ENCODE results near the gene AUTS2.

Gene AUTS2

DNA sequence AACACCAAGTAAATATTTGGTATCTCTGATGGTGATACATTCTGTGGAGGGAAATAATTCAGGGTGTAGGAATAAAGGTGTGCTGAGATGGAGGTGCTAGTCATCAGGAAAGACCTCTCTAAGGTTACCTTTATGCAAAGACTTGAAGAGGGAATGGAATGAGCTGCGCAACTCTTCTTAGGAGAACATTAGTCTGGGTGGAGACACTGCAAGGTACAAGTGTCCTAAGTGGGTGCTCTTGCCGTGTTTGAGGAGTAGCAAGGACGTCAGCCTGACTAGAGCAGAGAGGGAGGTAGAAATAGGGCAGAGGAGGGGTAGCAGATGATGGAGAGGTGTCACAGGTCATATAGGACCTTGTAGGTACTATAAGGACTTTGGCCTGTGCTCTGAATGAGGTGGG lies 148.1 kb downstream of the AUTS2 start:
- Histone ChIP-seq H3K4me1 (ENCODE audit: control insufficient read depth, insufficient read depth, low read length) (no peaks in the 10 kb centered on the region), H3K36me3 (ENCODE audit: control insufficient read depth in 2 of 2, insufficient read depth in 2 of 2, low read length in 2 of 2) (no peaks in the 10 kb centered on the region), H3K9me3 (ENCODE audit: control insufficient read depth in 2 of 2, low read length in 2 of 2) (no peaks in the 10 kb centered on the region), H3K9ac (ENCODE audit: low read length in 2 of 2) (no peak overlapping the region), H3K27ac (ENCODE audit: low read length) (no peak overlapping the region), H3K27me3 (ENCODE audit: control insufficient read depth in 1 of 2, insufficient read depth in 2 of 2, low read length in 2 of 2) (no peaks in the 10 kb centered on the region), H3K4me3 (ENCODE audit: low read length in 2 of 2) (no peak overlapping the region)

DNA sequence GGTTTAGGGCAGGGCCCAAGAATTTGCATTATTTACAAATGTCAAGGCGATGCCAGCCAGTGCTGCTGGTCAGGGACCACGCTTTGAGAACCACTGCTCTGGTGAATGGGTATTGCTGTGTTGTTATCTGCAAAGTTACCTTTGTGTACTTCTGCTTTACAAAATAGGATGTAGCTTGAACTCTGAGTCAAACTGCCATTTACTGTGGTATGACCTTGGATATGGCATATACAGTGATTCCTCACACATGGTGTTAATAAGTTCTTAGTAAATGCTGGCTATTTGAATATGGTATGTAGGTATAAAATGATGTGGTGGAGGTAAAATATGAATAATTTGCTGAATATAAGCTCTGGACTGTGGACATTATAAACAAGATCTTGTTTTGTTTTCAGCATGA lies 148.9 kb downstream of the AUTS2 start:
- Histone ChIP-seq H3K36me3 (ENCODE audit: control insufficient read depth in 2 of 2, insufficient read depth in 2 of 2, low read length in 2 of 2) (no peaks in the 10 kb centered on the region), H3K9me3 (ENCODE audit: control insufficient read depth in 2 of 2, low read length in 2 of 2) (no peaks in the 10 kb centered on the region), H3K9ac (ENCODE audit: low read length in 2 of 2) (no peak overlapping the region), H3K4me1 (ENCODE audit: control insufficient read depth, insufficient read depth, low read length) (no peaks in the 10 kb centered on the region), H3K27ac (ENCODE audit: low read length) (no peak overlapping the region), H3K27me3 (ENCODE audit: control insufficient read depth in 1 of 2, insufficient read depth in 2 of 2, low read length in 2 of 2) (no peaks in the 10 kb centered on the region), H3K4me3 (ENCODE audit: low read length in 2 of 2) (no peak overlapping the region)

DNA sequence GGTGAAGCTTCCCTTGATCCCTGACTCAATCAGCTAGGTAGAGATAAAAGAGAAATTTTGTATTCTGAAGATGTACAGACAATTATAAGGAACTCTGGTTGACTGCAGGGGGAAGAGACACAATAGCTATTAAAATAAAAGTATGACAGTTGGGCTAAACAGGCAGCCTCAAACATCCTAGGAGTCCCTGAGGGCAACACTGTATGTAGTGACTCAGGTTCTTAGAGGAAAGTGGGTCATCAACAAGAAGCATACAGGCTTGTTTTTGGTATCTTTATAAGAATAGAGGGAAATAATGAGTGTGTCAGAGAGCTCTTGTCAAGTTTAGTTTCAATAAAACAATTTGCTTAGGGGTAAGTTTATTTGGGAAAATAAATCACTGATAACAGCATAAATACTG lies 150.3 kb downstream of the AUTS2 start:
- Histone ChIP-seq H3K27ac (ENCODE audit: low read length) (no peak overlapping the region), H3K9me3 (ENCODE audit: control insufficient read depth in 2 of 2, low read length in 2 of 2) (no peaks in the 10 kb centered on the region), H3K27me3 (ENCODE audit: control insufficient read depth in 1 of 2, insufficient read depth in 2 of 2, low read length in 2 of 2) (no peaks in the 10 kb centered on the region), H3K4me1 (ENCODE audit: control insufficient read depth, insufficient read depth, low read length) (no peaks in the 10 kb centered on the region), H3K4me3 (ENCODE audit: low read length in 2 of 2) (no peak overlapping the region), H3K36me3 (ENCODE audit: control insufficient read depth in 2 of 2, insufficient read depth in 2 of 2, low read length in 2 of 2) (no peaks in the 10 kb centered on the region), H3K9ac (ENCODE audit: low read length in 2 of 2) (no peak overlapping the region)

DNA sequence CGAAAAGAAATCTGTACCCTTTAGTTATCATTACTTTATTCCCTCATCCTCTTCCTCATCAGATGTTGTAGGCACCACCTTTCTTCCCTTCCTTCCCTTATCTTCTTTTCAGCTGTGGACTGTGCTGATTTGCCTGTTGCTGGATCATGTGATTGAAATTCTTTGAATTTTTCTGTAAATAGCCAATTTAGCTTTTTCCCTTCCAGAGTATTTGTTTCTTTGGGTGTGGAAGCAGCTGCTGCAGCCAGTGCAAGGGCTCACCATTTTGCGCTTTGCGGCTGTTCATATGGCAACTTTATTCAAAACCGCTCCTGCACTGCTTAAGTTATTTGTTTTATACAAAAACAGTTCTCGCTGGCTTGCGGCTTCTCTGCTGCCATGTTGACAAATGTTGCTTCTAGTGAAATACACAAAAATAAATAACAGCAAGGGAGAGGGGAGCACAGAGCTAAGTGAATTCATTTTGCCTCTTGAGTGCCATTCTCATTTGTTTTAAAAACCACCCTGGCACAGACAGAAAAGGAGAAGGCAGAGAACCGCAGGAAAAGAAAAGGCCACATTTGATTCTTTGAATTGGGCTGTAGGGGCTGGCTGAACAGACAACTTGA lies 151.2 kb downstream of the AUTS2 start:
- no peak overlapping the region for H3K27ac ChIP-seq (ENCODE audit: low read length)
- H3K9ac ChIP-seq (ENCODE audit: low read length in 2 of 2) = no peak overlapping the region
- no peaks in the 10 kb centered on the region for H3K9me3 ChIP-seq (ENCODE audit: control insufficient read depth in 2 of 2, low read length in 2 of 2)
- no peak overlapping the region for H3K4me3 ChIP-seq (ENCODE audit: low read length in 2 of 2)
- H3K4me1 ChIP-seq (ENCODE audit: control insufficient read depth, insufficient read depth, low read length) = no peaks in the 10 kb centered on the region
- H3K27me3 ChIP-seq (ENCODE audit: control insufficient read depth in 1 of 2, insufficient read depth in 2 of 2, low read length in 2 of 2) = no peaks in the 10 kb centered on the region
- H3K36me3 ChIP-seq (ENCODE audit: control insufficient read depth in 2 of 2, insufficient read depth in 2 of 2, low read length in 2 of 2) = no peaks in the 10 kb centered on the region

DNA sequence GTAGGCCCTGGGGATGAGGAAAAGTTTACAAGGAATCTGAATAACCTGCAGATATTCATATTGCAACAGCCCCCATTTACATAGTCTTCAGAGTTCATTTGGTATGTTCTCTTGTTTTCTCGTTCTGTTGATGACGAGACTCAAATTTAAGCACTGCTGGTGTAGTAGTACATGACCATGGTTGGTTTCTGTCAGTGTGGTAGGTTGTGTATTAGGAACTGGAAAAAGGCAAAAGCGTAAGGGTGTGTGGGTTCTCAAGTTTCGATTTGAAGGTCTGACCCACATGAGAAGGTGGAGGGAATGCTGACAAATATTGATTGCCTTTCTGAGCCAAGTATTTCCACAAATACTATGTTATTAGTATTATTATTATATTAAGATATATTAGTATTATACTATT lies 151.7 kb downstream of the AUTS2 start:
- H3K9me3 ChIP-seq (ENCODE audit: control insufficient read depth in 2 of 2, low read length in 2 of 2) = no peaks in the 10 kb centered on the region

DNA sequence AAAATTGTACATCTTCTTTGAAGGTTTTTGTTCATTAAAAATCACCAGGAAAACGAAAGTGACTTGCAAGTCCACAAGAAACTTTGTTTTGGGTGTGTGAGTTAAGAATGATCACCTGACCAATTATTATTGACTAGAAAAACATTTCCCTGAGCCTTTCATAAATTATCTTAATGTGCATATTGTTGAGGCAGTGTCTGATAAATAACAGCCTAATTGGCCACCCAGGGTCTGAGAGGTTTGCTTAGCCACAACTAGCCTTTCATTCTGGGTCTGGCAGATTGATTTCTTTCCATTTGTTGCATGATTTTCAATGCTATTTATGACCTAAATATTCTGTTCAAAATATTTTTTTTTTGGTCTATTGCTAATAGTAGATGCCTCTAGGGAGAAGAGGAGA lies 152.8 kb downstream of the AUTS2 start:
- H3K9me3 ChIP-seq (ENCODE audit: control insufficient read depth in 2 of 2, low read length in 2 of 2) = no peaks in the 10 kb centered on the region
- H3K36me3 ChIP-seq (ENCODE audit: control insufficient read depth in 2 of 2, insufficient read depth in 2 of 2, low read length in 2 of 2) = no peaks in the 10 kb centered on the region
- H3K27me3 ChIP-seq (ENCODE audit: control insufficient read depth in 1 of 2, insufficient read depth in 2 of 2, low read length in 2 of 2) = no peaks in the 10 kb centered on the region
- H3K4me3 ChIP-seq (ENCODE audit: low read length in 2 of 2) = no peak overlapping the region
- no peaks in the 10 kb centered on the region for H3K4me1 ChIP-seq (ENCODE audit: control insufficient read depth, insufficient read depth, low read length)
- H3K27ac ChIP-seq (ENCODE audit: low read length) = no peak overlapping the region
- H3K9ac ChIP-seq (ENCODE audit: low read length in 2 of 2) = no peak overlapping the region

More for the DNA sequence above, 151.7 kb downstream of the AUTS2 start:
- Histone ChIP-seq H3K4me1 (ENCODE audit: control insufficient read depth, insufficient read depth, low read length) (no peaks in the 10 kb centered on the region), H3K36me3 (ENCODE audit: control insufficient read depth in 2 of 2, insufficient read depth in 2 of 2, low read length in 2 of 2) (no peaks in the 10 kb centered on the region), H3K9ac (ENCODE audit: low read length in 2 of 2) (no peak overlapping the region), H3K4me3 (ENCODE audit: low read length in 2 of 2) (no peak overlapping the region), H3K27ac (ENCODE audit: low read length) (no peak overlapping the region), H3K27me3 (ENCODE audit: control insufficient read depth in 1 of 2, insufficient read depth in 2 of 2, low read length in 2 of 2) (no peaks in the 10 kb centered on the region)

DNA sequence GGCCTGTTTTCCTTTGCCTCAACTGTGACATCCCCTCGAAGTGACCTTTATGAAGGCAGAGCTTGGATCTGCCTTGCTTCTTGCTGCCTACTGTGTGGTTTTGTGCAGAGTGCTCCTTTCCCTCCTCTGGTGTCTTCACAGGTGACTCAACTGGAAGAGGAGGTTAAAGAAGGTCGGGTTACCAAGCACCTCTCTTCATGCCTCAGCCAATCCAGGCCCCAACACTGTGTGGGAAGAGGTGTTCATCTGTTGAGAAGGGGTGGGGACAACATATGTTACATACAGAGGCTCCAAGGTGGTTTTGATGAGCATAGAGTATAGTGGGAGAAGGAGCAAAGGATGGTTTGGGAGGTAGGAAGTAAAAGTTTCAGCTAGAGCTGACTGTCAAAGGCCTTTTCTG lies 155.7 kb downstream of the AUTS2 start:
- peaks cover 4% of the 10 kb centered on the region for H3K4me1 ChIP-seq (ENCODE audit: control insufficient read depth, insufficient read depth, low read length)
- H3K4me3 ChIP-seq (ENCODE audit: low read length in 2 of 2) = no peak overlapping the region
- no peak overlapping the region for H3K9ac ChIP-seq (ENCODE audit: low read length in 2 of 2)
- no peak overlapping the region for H3K27ac ChIP-seq (ENCODE audit: low read length)
- no peaks in the 10 kb centered on the region for H3K27me3 ChIP-seq (ENCODE audit: control insufficient read depth in 1 of 2, insufficient read depth in 2 of 2, low read length in 2 of 2)
- no peaks in the 10 kb centered on the region for H3K36me3 ChIP-seq (ENCODE audit: control insufficient read depth in 2 of 2, insufficient read depth in 2 of 2, low read length in 2 of 2)
- H3K9me3 ChIP-seq (ENCODE audit: control insufficient read depth in 2 of 2, low read length in 2 of 2) = no peaks in the 10 kb centered on the region

DNA sequence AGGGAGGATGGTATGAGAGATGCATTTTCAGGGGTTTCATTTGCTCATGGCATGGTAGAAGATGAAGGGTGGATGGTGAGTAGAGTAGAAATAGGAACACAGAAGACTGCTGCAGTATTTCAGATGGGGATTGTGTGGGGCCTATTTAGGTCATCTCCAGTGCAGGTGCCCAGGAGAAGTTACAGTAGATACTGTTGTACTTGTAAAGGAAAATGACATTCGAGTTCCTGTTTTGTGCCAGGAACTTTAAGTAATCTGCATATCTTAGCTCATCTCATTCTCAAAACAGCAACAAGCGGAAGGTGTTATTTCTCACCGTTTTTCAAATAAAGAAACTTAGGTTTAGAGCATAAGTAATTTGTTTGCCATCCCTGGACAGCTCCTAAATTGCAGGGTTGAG lies 156.2 kb downstream of the AUTS2 start:
- Histone ChIP-seq H3K36me3 (ENCODE audit: control insufficient read depth in 2 of 2, insufficient read depth in 2 of 2, low read length in 2 of 2) (no peaks in the 10 kb centered on the region), H3K9ac (ENCODE audit: low read length in 2 of 2) (no peak overlapping the region), H3K27ac (ENCODE audit: low read length) (no peak overlapping the region), H3K9me3 (ENCODE audit: control insufficient read depth in 2 of 2, low read length in 2 of 2) (no peaks in the 10 kb centered on the region), H3K4me1 (ENCODE audit: control insufficient read depth, insufficient read depth, low read length) (peaks cover 4% of the 10 kb centered on the region), H3K27me3 (ENCODE audit: control insufficient read depth in 1 of 2, insufficient read depth in 2 of 2, low read length in 2 of 2) (no peaks in the 10 kb centered on the region), H3K4me3 (ENCODE audit: low read length in 2 of 2) (no peak overlapping the region)

DNA sequence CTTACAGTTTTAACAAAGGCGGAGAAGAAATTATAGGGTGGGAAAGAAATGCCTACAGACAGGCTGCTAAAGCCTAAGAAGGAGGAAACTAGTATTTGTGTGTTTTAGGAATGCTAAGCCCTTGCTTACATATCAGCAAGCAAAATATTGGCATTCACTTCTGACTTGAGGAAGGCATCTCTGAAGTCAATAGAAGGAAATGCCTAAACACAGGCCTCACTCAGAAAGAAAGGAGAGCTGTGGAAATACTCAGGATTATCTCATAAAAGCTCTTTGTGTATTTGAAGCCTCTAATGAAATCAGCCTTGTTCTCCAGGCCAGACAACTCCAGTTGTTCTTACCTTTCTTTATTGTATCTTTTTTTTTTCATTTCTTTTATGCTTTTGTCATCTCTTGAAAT lies 158.0 kb downstream of the AUTS2 start:
- H3K27me3 ChIP-seq (ENCODE audit: control insufficient read depth in 1 of 2, insufficient read depth in 2 of 2, low read length in 2 of 2) = no peaks in the 10 kb centered on the region
- no peak overlapping the region for H3K27ac ChIP-seq (ENCODE audit: low read length)
- peaks cover 4% of the 10 kb centered on the region for H3K4me1 ChIP-seq (ENCODE audit: control insufficient read depth, insufficient read depth, low read length)
- H3K9me3 ChIP-seq (ENCODE audit: control insufficient read depth in 2 of 2, low read length in 2 of 2) = no peaks in the 10 kb centered on the region
- H3K9ac ChIP-seq (ENCODE audit: low read length in 2 of 2) = no peak overlapping the region
- H3K4me3 ChIP-seq (ENCODE audit: low read length in 2 of 2) = no peak overlapping the region
- no peaks in the 10 kb centered on the region for H3K36me3 ChIP-seq (ENCODE audit: control insufficient read depth in 2 of 2, insufficient read depth in 2 of 2, low read length in 2 of 2)

DNA sequence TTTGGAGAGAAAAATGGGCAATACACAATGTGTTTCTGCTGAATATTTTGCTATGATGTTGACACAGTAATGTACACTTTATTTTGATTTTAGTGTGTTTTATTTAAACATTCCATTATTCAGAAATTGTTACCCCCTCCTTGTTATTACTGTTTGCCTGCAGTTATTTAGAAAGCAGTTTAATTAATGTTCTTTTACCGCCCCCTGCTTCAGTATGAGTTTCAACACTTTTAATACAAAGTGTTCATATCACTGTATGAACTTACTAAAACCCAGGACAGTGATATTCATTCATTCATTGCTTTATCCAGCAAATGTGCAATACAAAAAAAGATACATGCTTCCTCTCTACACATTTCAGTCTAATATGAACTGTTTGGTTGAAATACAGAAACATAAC lies 159.3 kb downstream of the AUTS2 start:
- Histone ChIP-seq H3K4me3 (ENCODE audit: low read length in 2 of 2) (no peak overlapping the region), H3K9ac (ENCODE audit: low read length in 2 of 2) (no peak overlapping the region), H3K27ac (ENCODE audit: low read length) (no peak overlapping the region), H3K27me3 (ENCODE audit: control insufficient read depth in 1 of 2, insufficient read depth in 2 of 2, low read length in 2 of 2) (no peaks in the 10 kb centered on the region), H3K36me3 (ENCODE audit: control insufficient read depth in 2 of 2, insufficient read depth in 2 of 2, low read length in 2 of 2) (no peaks in the 10 kb centered on the region), H3K4me1 (ENCODE audit: control insufficient read depth, insufficient read depth, low read length) (peaks cover 4% of the 10 kb centered on the region), H3K9me3 (ENCODE audit: control insufficient read depth in 2 of 2, low read length in 2 of 2) (no peaks in the 10 kb centered on the region)

DNA sequence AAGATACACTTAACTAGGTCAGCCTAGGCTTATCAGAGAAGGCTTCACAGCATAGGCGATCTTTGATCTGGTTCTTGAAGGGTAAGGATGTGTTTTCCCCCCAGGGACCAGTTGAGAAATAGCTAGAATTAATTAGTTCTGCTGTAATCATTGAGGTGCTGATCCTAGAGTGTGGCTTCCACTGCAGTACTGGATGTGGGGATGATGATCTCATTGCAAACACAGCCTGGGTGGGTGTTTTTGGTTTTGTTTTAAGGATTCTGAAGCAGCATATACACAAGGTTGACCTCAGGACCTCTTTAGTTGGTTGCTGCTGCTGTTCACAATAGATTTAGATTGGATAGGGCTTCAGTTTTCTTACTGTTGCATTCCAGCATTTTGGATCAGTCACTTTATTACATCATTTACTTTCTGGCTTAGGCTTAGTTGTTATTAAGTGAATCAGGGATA lies 159.7 kb downstream of the AUTS2 start:
- Histone ChIP-seq H3K27ac (ENCODE audit: low read length) (no peak overlapping the region), H3K36me3 (ENCODE audit: control insufficient read depth in 2 of 2, insufficient read depth in 2 of 2, low read length in 2 of 2) (no peaks in the 10 kb centered on the region), H3K4me3 (ENCODE audit: low read length in 2 of 2) (no peak overlapping the region), H3K9me3 (ENCODE audit: control insufficient read depth in 2 of 2, low read length in 2 of 2) (no peaks in the 10 kb centered on the region), H3K9ac (ENCODE audit: low read length in 2 of 2) (no peak overlapping the region), H3K27me3 (ENCODE audit: control insufficient read depth in 1 of 2, insufficient read depth in 2 of 2, low read length in 2 of 2) (no peaks in the 10 kb centered on the region), H3K4me1 (ENCODE audit: control insufficient read depth, insufficient read depth, low read length) (peaks cover 4% of the 10 kb centered on the region)
